HL-60 (cell line): ENCODE data around the gene TPM1.
A peak's percentile ranks its signal among the peaks of the same experiment; 100 is the strongest.
"Not testable (repeated sequence)": the region's sequence is repeated elsewhere in the genome, so short reads cannot be mapped to it uniquely, and the experiment has no call there.

Source experiments
- DNase-seq, 2 experiments: peaks; one replicate each; pipeline ENCODE4 v3.0.0-alpha.2; 2010 to 2020; ENCODE audit warnings: low read depth in 1 of 2, low spot score in 1 of 2
- H3K27ac ChIP-seq: fragments of 250-450 bp; sonication (Bioruptor Pico); replicated peaks from 2 replicates; pipeline ENCODE4 v1.5.1; 2020; ENCODE audit warnings: mild to moderate bottlenecking, moderate library complexity
- H3K27me3 ChIP-seq: fragments of 250-450 bp; sonication (Bioruptor Pico); 2 replicates; pipeline ENCODE4 v1.5.1; 2021; ENCODE audit warnings: mild to moderate bottlenecking, moderate library complexity; ENCODE audit not compliant: insufficient read depth, poor library complexity, severe bottlenecking
- H3K4me3 ChIP-seq: replicated peaks from 2 replicates; pipeline ENCODE4 v1.5.1; 2011; ENCODE audit warnings: mild to moderate bottlenecking, control low read depth, low read length; ENCODE audit not compliant: insufficient read depth
- CTCF ChIP-seq: IDR thresholded peaks from one replicate; pipeline ENCODE4 v1.5.1; 2011; ENCODE audit warnings: low read length, control low read depth, inconsistent platforms; ENCODE audit not compliant: insufficient read depth
- GABPA ChIP-seq: IDR thresholded peaks from 2 replicates; pipeline ENCODE4 v1.6.1; 2012; ENCODE audit warnings: low read depth
- POLR2AphosphoS5 ChIP-seq: IDR thresholded peaks from 2 replicates; pipeline ENCODE4 v1.6.1; 2012; ENCODE audit warnings: low read depth
- REST ChIP-seq: IDR thresholded peaks from 2 replicates; pipeline ENCODE4 v1.6.1; 2012; ENCODE audit warnings: low read depth; ENCODE audit not compliant: insufficient replicate concordance
- SPI1 ChIP-seq: IDR thresholded peaks from 2 replicates; pipeline ENCODE4 v1.6.1; 2012; ENCODE audit warnings: low read depth, mild to moderate bottlenecking, borderline replicate concordance

Gene TPM1

GRCh38 chr15:63103416-63103815 lies 60.9 kb downstream of the TPM1 start:
- TF ChIP-seq SPI1 = no peak
- TF ChIP-seq GABPA = no peak
- no peak for TF ChIP-seq REST
- TF ChIP-seq POLR2AphosphoS5 = no peak
- TF ChIP-seq CTCF = no peak
- Histone ChIP-seq H3K27ac (no peak overlapping the region), H3K27me3 (no peaks in the 10 kb centered on the region), H3K4me3 (no peak overlapping the region)
- no peak for DNase-seq

- Histone ChIP-seq H3K4me3 (no peak overlapping the region), H3K27me3 (no peaks in the 10 kb centered on the region), H3K27ac (peak overlapping the region; percentile 26)
- DNase-seq = peak in 1 of 2 experiments; percentile 46
- TF ChIP-seq GABPA = no peak
- TF ChIP-seq REST = no peak
- TF ChIP-seq CTCF = no peak
- TF ChIP-seq SPI1 = no peak
- TF ChIP-seq POLR2AphosphoS5 = no peak
Observed at GRCh38 chr15:63104727-63105126, 62.2 kb downstream of the TPM1 start.

- not testable (repeated sequence) for H3K27me3 ChIP-seq, H3K4me3 ChIP-seq, DNase-seq
- H3K27ac ChIP-seq = peak overlapping the region; percentile 26
Observed at GRCh38 chr15:63105354-63105753, 62.8 kb downstream of the TPM1 start.

GRCh38 chr15:63107895-63108546 lies 65.5 kb downstream of the TPM1 start:
- no peak for DNase-seq
- TF ChIP-seq POLR2AphosphoS5 = no peak
- no peak for TF ChIP-seq CTCF
- no peak for TF ChIP-seq REST
- TF ChIP-seq SPI1 = no peak
- no peak for TF ChIP-seq GABPA
- no peak overlapping the region for H3K27ac ChIP-seq

More at GRCh38 chr15:63107895-63108546, 65.5 kb downstream of the TPM1 start:
- no peaks in the 10 kb centered on the region for H3K27me3 ChIP-seq
- H3K4me3 ChIP-seq = no peak overlapping the region
